ENCODE measurements around the gene MED17. TPM values are rescaled to one million over a fixed set of nuclear protein-coding genes. Genes with fewer than 3 reads are reported as not detected.
"Not testable (repeated sequence)": the region's sequence is repeated elsewhere in the genome, so short reads cannot be mapped to it uniquely, and the experiment has no call there.

The MED17 gene
- total RNA-seq, 1 donor from 2014 or later: 38.5 TPM

DNA sequence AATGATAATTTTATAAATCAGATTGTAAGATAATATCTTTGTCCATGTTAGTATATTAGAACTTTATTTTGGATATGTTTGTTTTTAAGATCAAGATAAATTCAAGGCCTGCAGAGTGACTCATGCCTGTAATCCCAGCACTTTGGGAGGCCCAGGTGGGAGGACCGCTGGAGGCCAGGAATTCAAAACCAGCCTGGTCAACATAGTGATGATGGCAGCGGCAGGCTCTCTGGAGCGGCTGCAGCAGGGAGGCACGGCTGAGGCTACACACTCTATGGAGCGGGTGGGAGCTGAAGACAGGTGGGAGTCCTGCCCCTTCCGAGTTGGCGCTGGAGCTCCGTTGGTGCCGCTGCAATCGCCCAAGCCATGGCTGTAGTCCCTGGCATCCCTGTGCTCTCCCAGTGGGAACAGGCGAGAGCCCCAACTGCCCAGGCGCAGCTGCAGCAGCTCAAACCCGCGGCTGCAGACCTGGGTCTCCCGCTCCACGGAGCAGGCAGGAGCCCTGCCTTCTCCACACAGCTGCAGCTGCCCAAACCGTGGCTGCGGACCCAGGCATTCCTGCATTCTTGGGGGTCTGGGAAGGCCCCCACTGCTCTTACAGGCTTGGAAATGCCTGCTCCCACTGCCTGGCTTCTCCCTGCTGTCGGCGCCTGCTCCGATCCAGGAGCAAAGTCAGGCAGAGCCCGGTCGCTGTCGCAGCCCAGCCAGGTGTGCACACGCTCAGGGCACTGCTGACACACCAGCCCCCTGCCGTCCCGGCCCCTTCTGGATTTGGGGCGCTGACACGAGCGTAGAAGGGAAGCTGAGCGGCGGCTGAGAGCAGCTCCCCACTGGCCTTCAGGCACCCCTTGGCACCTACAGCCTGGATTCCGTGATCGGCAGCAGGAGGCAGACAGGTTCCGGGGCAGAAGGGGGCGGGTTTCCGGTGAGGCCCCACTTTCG lies 25.9 kb upstream of the MED17 start:
- no peak for DNase-seq

- DNase-seq: not testable (repeated sequence)
Measured at GRCh38 chr11:93759123-93759522, 25.0 kb upstream of the MED17 start.

DNA sequence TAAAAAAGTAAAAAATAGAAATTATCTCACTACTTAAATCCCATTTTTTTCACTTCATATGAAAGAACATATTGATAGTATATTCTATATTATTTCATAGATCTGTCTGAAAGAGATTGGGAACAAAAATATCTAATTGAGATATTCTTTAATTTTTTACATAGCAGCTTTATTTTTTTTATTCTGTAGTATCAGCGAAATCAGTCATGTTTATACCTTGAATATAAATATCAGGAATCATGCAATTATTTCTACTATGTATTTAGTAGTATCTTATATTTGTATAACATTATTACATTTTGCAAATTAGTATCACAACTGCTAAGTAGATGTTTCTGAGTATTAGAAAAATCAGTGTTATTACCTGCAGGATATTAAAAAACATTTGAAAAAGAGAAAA lies 22.2 kb upstream of the MED17 start:
- no peak for DNase-seq

DNA sequence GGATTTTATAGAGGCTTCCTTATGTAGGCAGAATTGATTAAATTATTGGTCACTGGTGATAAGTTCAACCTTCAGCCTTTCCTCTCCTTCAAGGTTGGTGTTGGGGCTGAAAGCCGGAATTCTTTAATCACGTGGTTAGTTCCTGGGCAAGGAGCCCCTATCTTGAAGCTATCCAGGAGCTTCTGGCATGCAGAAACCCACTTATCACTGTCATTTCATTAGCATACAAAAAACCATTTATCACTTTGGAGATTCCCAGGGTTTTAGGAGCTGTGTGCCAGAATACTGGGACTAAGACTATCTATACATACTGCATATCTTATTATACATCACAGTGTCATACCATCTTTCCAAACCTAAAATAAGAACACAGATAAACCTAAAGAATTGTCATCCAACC lies 18.5 kb upstream of the MED17 start:
- no peak for DNase-seq

GRCh38 chr11:93766504-93766903 lies 17.6 kb upstream of the MED17 start:
- DNase-seq: no peak

GRCh38 chr11:93767018-93767417 lies 17.1 kb upstream of the MED17 start:
- DNase-seq: no peak

GRCh38 chr11:93770160-93770559 lies 13.9 kb upstream of the MED17 start:
- DNase-seq: no peak

DNA sequence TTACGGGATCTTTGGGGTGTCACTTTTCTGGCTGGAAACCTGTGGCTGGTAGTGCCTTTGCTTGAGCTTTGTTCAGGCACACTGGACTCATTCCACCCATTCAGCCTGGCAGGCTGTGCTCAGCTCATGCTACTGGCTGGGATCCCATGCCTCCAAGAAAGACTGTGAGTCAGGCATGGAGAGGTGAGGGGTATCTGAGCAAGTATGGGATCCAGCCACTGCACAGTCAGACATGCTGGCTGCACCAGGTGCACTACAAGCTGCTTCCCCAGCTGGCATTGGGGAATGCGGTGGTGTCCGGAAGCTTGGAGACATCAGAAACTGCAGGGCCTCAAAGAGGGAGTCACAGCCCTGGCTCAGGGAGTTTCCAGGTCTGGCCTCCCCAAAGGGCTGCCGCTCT lies 12.0 kb upstream of the MED17 start:
- DNase-seq: no peak

DNA sequence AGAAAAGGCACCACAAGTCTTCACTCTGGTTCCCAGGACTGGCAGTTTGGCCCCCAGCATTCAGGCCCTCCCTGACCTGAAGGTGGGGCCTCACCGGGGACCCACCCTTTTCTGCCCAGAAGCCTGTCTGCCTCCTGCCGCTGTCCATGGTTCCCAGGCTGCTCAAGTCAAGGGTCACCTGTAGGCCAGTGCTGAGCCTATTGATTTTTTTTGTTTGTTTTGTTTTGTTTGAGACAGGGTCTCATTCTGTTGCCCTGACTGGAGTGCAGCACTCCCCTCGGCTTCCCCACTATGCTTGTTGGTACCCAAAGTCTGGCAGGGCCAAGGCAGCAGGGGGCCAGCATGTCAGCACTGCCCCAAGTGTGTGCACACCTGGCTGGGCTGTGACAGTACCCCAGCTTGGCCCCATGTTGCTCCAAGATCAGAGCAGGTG lies 11.0 kb upstream of the MED17 start:
- DNase-seq: no peak

GRCh38 chr11:93773601-93774200 lies 10.4 kb upstream of the MED17 start:
- DNase-seq: no peak

GRCh38 chr11:93774560-93774959 lies 9.5 kb upstream of the MED17 start:
- not testable (repeated sequence) for DNase-seq

- no peak for DNase-seq
Measured at GRCh38 chr11:93775289-93775688, 8.8 kb upstream of the MED17 start.

DNA sequence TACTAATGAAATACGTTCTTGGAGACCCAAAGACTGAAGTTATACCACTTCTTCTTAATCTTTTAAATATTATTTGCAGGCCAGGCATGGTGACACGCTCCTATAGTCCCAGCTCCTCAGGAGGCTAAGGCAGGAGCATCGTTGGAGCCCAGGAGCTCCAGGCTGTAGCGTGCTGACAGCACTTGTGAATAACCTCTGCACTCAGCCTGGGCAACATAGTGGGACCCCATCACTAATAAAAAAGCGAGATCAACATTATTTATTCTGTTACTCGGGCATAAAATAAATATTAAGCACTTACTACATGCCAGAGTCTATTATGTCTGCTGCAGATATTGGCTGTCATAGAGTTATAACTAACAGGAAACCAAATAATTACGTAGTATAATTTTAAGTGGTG lies 720 bp upstream of the MED17 start:
- no peak for DNase-seq

- DNase-seq: no peak
Measured at GRCh38 chr11:93783765-93784144, 327 bp upstream of the MED17 start.

DNA sequence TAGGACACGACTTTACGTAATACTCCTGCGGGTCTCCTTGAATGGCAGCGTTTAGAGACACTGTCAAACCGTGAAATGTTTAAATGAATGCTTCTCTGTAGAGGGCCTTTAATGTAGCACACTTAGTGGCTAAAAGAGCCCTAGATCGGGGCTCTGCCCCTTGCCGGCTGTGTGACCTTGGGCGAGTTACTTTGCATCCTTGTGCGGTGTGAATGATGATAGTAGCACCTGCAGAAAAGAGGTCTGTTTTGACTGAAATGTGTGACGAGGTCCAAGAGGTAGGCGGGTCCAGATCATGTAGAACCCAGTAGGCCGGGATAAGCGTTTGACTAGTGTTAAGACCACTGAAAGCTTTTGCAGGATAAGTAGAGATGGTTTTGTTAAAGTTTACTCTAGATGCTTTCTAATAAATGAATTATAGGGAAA lies 866 bp downstream of the MED17 start:
- no peak for DNase-seq

DNA sequence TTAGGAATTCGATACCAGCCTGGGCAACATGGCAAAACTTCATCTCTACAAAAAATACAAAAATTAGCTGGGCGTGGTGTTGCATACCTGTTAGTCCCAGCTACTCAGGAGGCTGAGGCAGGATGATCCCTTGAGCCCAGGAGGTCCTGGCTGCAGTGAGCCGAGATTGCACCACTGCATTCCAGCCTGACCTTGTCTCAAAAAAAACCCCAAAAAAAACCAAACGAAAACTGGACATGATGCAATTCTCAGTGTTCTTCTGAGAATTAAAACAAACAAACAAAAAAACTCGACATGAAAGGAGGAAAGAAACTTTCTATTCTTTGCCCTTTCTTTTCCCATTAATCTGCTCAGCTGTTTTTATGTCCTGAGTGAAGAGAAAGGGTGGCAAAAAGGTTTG lies 7.4 kb downstream of the MED17 start:
- DNase-seq: no peak

DNA sequence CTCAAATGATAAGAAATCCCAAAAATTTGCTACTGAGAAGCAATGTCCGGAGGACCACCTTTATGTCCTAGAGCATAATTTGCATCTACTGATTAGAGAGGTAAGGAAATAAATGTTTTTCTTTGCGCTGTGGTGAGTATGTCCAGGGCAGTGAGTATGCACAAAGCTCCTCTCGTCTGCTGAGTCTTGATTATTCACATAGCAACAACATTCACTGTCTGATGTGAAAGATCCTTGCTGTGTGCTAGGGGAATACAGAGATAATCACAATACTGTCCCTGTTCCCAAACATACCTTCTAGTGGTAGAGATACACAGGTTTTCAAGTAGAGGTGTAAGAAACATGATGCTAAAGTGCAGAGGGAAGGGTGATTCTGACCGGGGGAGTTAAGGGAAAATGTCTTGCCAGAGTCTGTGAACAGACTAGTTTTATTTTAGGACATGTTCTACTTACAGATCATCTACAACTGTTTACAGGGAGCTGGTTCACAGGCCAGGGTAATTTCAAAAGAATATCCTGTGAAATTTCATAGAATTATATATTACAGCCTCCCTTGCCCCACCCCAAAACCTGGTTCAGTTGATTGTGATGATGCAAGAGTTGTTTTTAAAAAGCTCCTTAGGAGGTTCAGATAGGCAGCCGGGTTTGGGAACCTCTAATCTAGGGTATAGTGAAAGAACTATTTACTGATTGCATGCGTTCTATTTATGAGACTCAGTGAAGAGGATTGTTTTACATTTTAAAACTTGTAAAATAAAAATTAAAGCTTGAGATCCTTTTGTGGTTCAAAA lies 12.6 kb downstream of the MED17 start:
- no peak for DNase-seq

DNA sequence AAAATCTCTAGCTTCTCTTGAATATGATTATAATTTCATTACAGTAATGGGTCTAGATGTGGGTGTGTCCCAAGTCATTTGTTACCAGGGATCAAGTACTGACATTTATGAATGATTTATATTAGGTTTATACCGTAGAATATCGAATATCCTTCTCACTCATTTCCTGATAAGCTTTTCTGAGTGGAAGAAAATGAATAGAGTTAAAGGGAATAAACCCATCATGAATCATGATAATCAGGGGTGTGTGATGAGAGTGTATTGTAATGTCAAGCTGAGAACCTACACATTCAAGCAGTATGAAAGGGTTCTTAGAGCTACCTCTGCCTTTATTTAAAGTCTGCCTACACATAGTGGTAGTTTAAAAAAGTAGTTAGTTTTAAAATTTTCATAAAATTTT lies 17.3 kb downstream of the MED17 start:
- no peak for DNase-seq

- DNase-seq: no peak
Measured at GRCh38 chr11:93804879-93805278, 20.8 kb downstream of the MED17 start.

DNA sequence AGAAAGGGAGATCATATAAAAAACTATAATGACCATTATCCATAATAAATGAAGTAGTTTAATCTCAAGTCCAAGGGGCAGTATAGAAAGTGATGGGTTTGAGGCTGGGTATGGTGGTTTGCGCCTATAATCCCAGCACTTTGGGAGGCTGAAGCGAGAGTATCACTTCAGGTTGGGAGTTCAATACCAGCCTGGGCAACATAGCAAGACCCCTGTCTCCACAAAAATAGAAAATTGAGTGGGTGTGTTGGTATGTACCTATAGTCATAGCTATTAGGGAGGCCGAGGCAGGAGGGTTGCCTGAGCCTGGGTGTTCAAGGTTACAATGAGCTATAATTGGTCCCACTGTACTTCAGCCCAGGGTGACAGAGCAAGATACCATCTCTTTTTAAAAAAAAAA lies 23.9 kb downstream of the MED17 start:
- no peak for DNase-seq

DNA sequence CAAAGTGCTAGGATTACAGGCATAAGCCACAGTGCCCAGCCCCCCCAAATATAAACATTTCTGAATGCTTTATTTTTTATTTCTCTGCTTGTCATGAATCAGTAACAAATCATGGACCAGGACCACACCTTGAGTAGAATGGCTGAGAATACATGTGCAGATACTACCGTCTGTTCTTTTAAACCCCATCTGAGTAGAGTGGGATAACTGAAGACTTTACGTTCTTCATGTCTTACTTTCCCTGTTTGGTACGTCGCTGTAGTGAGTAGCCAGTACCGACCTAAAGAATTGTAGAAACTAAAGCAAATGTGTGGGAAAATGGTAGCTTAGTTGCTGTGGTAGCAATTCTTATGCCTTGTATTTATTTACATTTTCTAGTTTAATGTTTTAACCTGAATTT lies 29.9 kb downstream of the MED17 start:
- no peak for DNase-seq

GRCh38 chr11:93814966-93815633 lies 31.0 kb downstream of the MED17 start:
- no peak for DNase-seq

Measured in tongue (tissue), 2 donors.